Measurements from ENCODE around the gene FAXDC2. TPM values are rescaled to one million over a fixed set of nuclear protein-coding genes. Genes with fewer than 3 reads are reported as not detected.
"Not testable (repeated sequence)": the region's sequence is repeated elsewhere in the genome, so short reads cannot be mapped to it uniquely, and the experiment has no call there.

Gene FAXDC2
- total RNA-seq, 2 donors from 2014 or later: 43.9 to 70.5 TPM

- H3K9me3 ChIP-seq: no peaks in the 10 kb centered on the region
- no peaks in the 10 kb centered on the region for H3K27me3 ChIP-seq (replicated peaks; ENCODE audit: insufficient read depth)
- ATAC-seq (ENCODE audit: insufficient number of reproducible peaks, low FRiP score, low read depth): no peak
- no peaks in the 10 kb centered on the region for H3K4me1 ChIP-seq (ENCODE audit: control insufficient read depth in 1 of 2, low read depth in 2 of 2)
- H3K36me3 ChIP-seq: peaks cover 43% of the 10 kb centered on the region
- no peak for TF ChIP-seq CTCF (IDR thresholded peaks at IDR 0.05)
- no peak for DNase-seq (ENCODE audit: low spot score)
- H3K27ac ChIP-seq: no peak overlapping the region
- no peak overlapping the region for H3K4me3 ChIP-seq
Observed at GRCh38 chr5:154823605-154824004, 26.8 kb downstream of the FAXDC2 start.

- H3K9me3 ChIP-seq; H3K4me1 ChIP-seq (ENCODE audit: control insufficient read depth in 1 of 2, low read depth in 2 of 2); H3K27me3 ChIP-seq (replicated peaks; ENCODE audit: insufficient read depth); H3K27ac ChIP-seq; ATAC-seq (ENCODE audit: insufficient number of reproducible peaks, low FRiP score, low read depth); DNase-seq (ENCODE audit: low spot score); H3K4me3 ChIP-seq: not testable (repeated sequence)
- H3K36me3 ChIP-seq: peaks cover 47% of the 10 kb centered on the region
Observed at GRCh38 chr5:154822896-154823295, 27.5 kb downstream of the FAXDC2 start.

GRCh38 chr5:154820383-154820782, 30.0 kb downstream of the FAXDC2 start:
- no peak for DNase-seq (ENCODE audit: low spot score)
- H3K9me3 ChIP-seq: no peaks in the 10 kb centered on the region
- H3K4me3 ChIP-seq: no peak overlapping the region
- ATAC-seq (ENCODE audit: insufficient number of reproducible peaks, low FRiP score, low read depth): no peak
- H3K27me3 ChIP-seq (replicated peaks; ENCODE audit: insufficient read depth): no peaks in the 10 kb centered on the region
- no peaks in the 10 kb centered on the region for H3K4me1 ChIP-seq (ENCODE audit: control insufficient read depth in 1 of 2, low read depth in 2 of 2)
- peaks cover 55% of the 10 kb centered on the region for H3K36me3 ChIP-seq
- no peak overlapping the region for H3K27ac ChIP-seq
- no peak for TF ChIP-seq CTCF (IDR thresholded peaks at IDR 0.05)

DNA sequence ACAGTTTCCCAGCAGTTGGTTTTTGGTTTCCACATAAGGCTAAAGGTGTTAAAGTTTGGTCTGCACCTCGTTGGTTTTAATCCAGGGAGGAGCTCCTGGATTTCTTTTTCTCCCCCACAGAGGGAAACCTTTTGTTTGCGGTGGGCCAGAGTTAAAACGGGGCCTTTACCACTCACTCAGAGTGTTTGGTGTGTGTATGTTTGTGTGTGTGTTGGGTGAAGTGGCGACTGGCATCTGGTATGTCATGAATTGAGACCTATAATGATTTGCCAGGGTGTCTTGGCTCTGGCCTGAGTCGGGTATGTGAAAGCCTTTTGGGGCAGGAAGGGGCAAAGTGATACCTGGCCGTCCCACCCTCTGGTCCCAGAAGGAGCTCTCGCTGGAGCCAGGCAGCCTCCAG, 30.9 kb downstream of the FAXDC2 start:
- Histone ChIP-seq H3K36me3 (peaks cover 61% of the 10 kb centered on the region), H3K4me3 (no peak overlapping the region), H3K4me1 (ENCODE audit: control insufficient read depth in 1 of 2, low read depth in 2 of 2) (no peaks in the 10 kb centered on the region), H3K27ac (no peak overlapping the region), H3K27me3 (replicated peaks; ENCODE audit: insufficient read depth) (no peaks in the 10 kb centered on the region), H3K9me3 (no peaks in the 10 kb centered on the region)
- no peak for TF ChIP-seq CTCF (IDR thresholded peaks at IDR 0.05)
- ATAC-seq (ENCODE audit: insufficient number of reproducible peaks, low FRiP score, low read depth) (no peak), DNase-seq (ENCODE audit: low spot score) (no peak)

DNA sequence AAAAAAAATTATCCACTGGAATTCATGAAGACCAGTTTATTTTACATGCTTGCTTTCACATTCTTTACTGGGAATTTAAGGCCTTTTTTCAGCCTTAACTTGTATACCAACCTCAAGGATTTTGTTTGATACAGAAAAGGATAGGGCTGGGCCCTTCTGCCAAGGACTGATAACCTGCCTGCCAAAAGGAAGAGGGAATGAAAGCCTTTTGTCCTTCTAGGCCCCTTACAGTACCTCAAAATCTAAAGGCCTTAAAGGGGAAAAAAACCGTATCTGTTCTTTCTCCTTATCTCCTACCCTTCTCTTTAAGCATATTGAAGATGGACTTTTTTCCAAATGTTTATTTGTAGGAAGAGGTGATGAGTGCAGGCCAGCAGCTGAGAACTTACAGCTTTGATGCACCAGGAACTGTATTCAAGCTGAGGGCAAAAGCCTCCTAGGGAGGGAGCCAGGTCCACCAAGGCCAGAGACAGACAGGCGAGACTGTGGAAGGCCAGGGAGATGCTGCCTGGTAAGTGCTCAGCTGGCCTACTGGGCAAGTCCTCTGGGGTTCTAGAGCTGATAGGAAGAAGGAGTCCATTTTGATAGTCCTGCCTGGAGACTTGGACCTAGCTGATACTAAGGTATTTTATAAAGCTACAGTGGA, 31.8 kb downstream of the FAXDC2 start:
- Histone ChIP-seq H3K36me3 (peaks cover 59% of the 10 kb centered on the region), H3K27me3 (replicated peaks; ENCODE audit: insufficient read depth) (no peaks in the 10 kb centered on the region), H3K9me3 (no peaks in the 10 kb centered on the region), H3K27ac (peak overlapping the region in 1 of 2 donors; percentile 27), H3K4me1 (ENCODE audit: control insufficient read depth in 1 of 2, low read depth in 2 of 2) (no peaks in the 10 kb centered on the region), H3K4me3 (no peak overlapping the region)
- ATAC-seq (ENCODE audit: insufficient number of reproducible peaks, low FRiP score, low read depth) (no peak), DNase-seq (ENCODE audit: low spot score) (no peak)
- no peak for TF ChIP-seq CTCF (IDR thresholded peaks at IDR 0.05)

- ATAC-seq (ENCODE audit: insufficient number of reproducible peaks, low FRiP score, low read depth): no peak
- no peak for DNase-seq (ENCODE audit: low spot score)
- H3K36me3 ChIP-seq: peaks cover 52% of the 10 kb centered on the region
Observed at GRCh38 chr5:154817815-154818214, 32.6 kb downstream of the FAXDC2 start.

More at GRCh38 chr5:154817815-154818214, 32.6 kb downstream of the FAXDC2 start:
- TF ChIP-seq CTCF (IDR thresholded peaks at IDR 0.05): no peak
- Histone ChIP-seq H3K27ac (no peak overlapping the region), H3K9me3 (no peaks in the 10 kb centered on the region), H3K4me1 (ENCODE audit: control insufficient read depth in 1 of 2, low read depth in 2 of 2) (no peaks in the 10 kb centered on the region), H3K27me3 (replicated peaks; ENCODE audit: insufficient read depth) (no peaks in the 10 kb centered on the region), H3K4me3 (no peak overlapping the region)

Measured in thoracic aorta (tissue), 2 donors.